ENCODE measurements around the gene EFCAB8.

The EFCAB8 gene

DNA sequence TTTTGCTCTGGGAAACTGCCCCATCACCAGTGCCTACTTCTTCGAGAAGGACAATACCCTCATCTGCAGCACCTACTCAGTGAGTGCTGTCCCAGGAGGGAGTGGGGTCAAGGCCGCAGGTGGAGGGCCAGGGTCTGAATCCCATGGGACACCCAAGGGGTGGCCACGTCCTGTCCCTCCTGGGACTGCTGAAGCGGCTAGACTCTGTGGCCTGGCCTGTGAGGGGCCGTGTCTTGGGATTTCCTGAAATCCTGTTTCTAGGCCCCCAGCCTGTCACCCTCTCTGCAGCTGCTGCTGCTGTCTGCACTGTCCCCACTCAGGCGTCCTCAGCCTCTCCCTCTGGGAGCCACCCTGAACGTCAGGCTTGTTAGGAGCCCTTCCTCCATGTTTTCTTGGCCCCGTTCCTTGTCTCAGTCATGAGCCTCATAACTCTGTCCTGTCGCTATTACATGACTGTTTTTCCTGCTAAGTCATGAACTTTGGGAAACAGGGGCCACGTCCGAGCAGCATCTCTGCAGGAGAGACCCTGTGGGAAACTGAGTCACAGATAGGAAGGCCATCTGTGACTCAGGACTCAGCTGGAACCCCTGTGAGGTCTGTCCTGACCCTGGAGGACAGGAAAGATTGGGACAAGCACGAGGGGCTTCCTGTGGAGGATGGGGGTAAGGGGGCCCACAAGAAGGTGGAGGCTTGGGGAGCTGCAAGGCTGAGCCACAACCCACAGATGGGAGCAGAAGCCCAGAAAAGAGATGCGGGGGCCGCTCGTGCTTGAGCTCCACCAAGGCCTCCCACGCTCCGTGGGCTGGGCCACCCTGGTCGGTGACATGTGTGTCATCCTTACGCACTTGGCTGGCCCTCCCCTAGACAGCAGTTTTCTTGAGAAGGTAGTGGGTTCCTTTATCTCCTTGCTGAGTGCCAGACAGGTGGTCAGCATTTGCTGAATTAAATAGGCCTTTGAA is 49.9 kb downstream of the EFCAB8 start:
- no peak overlapping the region for H3K4me3 ChIP-seq (ENCODE audit: low read depth, low read length)

DNA sequence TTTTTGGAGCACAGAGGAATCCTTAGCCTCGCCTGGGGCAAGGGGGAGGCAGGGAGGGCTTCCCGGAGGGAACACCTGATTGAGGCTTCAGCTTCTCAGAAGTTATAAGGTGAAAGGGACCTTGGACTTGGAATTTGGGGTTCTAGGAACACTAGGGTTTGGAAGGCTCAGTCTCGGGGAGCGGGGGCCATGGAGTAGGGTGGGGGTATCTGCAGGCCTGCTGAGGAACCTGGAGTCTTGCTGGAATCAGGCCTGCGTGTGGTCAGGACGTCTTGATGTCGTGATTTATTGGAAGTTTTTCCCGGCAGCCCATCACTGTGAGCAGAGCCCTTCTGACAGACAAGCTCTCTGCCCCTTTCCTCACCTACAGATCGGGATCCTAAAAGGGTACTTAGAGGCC is 50.7 kb downstream of the EFCAB8 start:
- H3K4me3 ChIP-seq (ENCODE audit: low read depth, low read length): no peak overlapping the region

DNA sequence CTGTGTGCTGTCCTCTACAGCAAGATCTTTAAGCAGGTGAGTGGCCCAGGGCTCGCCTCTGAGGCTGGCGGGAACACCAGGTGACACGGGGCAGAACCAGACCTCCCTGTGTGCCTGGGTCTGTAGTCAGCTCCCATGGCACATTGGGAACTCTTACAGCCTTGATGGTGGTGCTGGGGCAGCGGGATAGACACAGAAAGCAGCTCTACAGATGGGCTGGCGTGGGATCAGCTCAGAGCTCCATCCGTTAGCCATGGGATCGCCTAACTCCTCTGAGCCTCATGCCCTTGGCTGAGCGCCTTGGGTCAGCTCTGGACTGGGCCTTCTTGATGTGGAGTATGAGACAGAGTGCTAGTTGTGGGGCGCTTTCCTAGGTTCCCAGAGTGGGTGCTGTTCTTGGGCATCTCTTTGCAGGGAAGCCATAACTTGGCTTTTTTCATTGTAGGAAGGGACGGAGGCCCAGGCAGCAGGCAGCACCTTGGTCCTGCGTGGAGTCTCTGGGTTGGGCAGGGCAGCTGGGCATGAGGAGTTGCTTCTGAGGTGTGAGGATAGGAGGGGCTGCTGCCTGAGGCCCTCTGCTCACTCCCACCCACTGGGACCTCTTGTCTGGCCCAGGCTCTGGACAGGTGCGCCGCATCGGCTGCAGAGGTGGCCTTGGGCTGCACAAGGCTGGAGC is 51.3 kb downstream of the EFCAB8 start:
- no peak overlapping the region for H3K4me3 ChIP-seq (ENCODE audit: low read depth, low read length)

DNA sequence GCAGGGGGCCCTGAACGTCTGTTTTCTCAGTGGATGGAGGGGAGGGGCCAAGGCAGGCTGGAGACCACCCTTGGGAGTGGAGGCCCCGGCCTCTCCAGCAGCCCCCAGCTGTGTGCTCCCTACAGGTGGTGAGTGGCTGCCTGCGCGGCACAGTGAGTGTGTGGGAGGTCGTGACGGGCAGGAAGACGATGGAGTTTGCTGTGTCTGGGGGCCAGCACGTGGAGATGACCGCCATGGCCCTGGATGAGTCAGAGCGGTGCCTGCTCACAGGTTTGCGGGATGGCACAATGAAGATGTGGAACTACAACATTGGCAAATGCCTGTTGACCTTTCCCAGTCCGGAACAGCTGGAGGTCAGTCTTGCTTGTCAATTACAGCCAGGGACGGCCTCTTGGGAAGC is 52.6 kb downstream of the EFCAB8 start:
- no peak overlapping the region for H3K4me3 ChIP-seq (ENCODE audit: low read depth, low read length)

DNA sequence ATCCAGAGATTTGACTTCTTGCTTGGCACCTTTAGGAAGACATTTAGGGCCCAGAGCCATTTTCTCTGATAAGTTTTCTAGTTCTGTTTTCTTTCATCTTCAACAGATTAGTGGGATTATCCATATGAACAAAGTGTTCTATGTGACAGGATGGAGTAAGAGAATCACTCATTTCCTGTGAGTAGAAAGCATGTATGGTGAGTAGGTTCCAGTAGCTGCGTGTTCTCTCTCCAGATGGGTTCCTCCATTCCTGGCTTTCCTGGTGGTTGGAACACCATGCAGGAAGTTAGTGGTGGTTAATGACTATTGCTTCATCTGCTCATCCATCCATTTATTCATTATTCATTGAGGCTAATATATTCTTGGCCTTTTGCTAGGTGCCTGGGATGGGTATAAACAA is 54.0 kb downstream of the EFCAB8 start:
- no peak overlapping the region for H3K4me3 ChIP-seq (ENCODE audit: low read depth, low read length)

DNA sequence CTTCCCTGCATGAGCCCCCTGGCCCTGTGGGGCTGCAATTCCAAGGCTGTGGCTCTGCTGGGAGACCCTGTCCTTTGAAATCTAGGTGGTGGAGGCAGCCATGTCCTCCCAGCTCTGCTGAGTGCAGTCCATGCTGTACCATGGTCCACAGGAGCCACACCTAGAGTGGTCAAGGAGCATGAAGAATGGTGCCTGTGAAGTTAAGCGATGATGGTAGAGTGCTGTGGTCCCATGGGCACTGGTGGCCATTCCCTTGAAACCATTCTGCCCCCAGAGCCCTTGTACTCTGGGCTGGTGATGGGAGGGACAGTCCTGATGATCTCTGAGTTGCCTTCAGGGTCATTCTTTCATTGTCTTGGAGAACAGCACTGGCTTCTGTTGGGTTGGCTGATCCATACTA is 55.3 kb downstream of the EFCAB8 start:
- H3K4me3 ChIP-seq (ENCODE audit: low read depth, low read length): no peak overlapping the region

DNA sequence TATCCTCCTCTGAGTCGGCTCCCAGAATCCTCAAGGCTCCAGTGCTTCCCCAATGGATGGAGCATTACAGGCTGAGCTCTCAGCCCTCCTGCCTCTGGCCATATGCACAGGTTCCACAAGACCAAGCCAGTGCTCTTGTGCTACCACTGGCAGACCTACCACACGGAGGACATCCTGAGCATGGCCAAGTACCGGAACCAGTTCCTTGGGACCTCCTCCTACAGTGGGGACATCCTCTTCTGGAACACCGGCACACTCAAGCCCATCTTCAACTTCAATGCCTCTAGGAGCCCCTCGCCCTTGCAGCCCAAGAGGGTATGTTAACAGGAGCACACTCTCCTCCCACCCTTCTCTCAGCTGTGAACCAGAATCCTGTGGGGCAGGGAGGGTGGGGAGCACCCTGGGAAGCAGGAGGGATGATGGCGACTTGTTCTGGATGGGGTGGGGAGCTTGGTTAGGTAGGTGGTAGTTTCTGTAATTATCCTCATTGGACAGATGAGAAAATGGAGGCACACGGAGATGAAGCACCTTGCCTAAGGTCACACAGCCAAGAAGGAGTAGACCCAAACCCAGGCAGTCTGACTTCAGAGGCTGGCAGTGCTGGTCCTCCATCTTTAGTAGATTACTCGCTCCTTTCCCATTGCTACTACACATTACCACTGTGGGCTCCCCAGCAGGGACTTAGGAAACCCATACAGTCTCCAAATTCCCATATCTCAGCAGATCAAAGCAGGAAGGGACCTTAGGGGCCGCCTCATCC is 58.6 kb downstream of the EFCAB8 start:
- H3K4me3 ChIP-seq (ENCODE audit: low read depth, low read length): no peak overlapping the region

DNA sequence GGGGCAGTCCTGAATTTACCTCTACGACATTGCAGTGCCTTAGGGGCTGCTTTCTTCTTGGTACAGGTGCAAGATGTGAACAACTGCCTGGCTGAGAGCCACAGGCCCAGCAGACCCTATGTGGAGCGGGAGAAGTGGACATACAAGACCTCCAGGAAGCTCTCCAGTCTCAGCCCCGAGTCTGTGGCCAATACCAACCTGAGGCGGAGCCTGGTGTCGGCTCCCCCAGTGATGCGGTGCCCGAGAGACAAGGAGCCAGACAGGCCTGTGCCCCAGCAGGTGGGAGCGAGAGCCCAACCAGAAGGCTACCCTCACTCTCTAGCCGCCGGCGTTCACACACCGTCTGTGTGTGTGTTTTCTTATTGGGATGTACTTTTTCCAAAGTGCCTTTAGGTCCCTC is 59.6 kb downstream of the EFCAB8 start:
- no peak overlapping the region for H3K4me3 ChIP-seq (ENCODE audit: low read depth, low read length)

DNA sequence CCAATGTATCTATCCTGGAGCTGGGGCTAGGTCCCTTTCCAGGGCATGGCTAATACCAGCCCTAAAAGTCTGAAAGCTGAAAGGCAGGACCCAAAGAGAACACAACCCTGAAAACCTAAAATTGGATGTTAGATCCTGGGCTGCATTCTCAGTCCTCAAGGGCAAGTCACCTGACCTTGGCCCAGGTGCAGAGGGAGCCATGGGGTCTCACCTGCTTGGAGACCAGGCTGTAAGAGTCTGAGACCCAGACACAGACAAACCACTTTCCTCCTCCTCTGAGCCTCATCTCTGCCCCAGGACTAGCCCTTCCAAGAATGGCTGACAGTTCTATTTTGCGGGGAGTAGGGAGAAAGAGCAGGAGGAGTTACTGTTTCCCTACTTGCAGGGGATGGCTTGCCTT is 60.0 kb downstream of the EFCAB8 start:
- no peak overlapping the region for H3K4me3 ChIP-seq (ENCODE audit: low read depth, low read length)

DNA sequence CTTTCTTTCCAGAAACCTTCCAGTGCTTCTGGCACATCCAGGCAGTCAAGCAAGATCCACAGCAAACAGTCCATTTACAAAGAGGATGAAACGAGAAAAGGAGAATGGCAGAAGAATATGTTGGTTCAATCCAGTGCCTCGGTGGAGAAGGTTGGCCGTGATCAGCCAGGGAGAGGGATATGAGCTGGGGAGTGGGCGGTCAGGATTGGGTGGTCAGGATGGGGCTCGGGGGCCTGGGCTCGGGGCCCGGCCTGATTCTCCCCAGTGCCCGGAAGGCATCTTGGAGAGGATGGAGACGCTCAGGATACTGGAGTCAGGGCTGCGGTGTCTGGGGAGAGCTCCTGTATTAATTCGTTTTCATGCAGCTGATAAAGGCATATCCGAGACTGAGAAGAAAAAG is 61.3 kb downstream of the EFCAB8 start:
- no peak overlapping the region for H3K4me3 ChIP-seq (ENCODE audit: low read depth, low read length)

DNA sequence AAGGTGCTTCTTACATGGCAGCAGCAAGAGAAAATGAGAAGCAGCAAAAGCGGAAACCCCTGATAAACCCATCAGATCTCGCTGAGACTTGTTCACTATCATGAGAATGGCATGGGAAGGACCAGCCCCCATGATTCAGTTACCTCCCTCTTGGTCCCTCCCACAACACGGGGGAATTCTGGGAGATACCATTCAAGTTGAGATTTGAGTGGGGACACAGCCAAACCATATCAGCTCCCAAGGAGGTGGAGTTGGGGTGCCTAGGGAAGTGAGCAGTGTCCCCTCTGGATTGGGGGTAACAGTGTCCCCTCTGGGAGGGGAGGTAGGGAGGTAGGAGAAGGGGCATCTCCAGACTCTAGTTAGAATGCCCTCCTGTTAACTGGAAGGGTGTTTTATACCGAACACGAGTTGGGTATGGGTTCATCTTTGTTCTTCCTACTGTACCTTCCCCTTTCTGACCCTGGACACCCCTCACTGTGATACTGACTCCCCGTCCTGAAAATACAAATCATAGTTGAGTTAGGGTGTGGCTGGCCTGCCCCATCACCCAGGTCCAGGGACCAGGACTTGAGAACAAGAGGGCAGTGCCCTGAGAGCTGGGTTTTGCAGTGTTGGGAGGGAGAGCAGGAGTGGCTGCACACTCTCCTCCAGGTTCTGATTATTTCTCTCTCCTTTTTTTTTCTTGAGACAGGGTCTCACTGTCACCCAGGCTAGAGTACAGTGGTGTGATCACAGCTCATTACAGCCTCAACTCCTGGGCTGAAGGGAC is 62.0 kb downstream of the EFCAB8 start:
- H3K4me3 ChIP-seq (ENCODE audit: low read depth, low read length): no peak overlapping the region

DNA sequence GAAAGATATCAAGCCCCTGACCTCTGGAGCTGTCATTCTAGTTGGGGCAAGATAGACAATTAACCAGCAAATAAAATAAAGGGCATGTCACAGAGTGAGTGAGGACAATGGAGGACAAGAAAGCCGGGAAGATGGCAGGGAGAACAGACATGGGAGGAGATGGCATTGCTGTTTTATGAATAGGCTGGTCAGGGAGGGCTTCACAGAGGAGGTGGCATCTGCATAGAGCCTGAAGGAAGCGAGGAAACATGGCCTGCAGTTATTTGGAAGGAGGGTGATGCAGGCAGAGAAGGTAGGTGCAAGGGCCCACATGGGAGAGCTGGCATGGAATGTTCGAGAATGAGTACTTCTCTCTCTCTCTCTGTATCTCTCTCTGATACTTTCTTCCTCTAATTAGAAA is 63.7 kb downstream of the EFCAB8 start:
- H3K4me3 ChIP-seq (ENCODE audit: low read depth, low read length): no peak overlapping the region

DNA sequence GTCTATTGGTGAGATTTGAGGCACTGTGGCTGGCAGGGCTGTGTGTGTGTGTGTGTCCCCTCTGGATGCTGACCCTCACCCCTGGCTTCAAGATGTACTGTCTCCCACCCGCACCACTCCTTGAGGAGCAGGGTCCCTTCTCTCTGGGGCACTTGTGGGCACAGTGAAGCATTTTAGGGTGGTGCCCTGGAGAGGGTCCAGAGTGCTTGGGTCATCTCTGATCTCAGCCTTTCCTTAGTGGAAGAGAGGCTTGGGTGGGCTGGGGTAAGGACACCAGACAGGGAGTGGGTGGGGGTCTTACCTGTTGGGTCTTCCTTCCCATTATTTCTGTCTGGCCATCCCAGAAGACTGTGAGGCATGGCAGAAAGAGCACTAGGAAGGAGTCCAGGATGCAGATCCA is 66.1 kb downstream of the EFCAB8 start:
- H3K4me3 ChIP-seq (ENCODE audit: low read depth, low read length): no peak overlapping the region

DNA sequence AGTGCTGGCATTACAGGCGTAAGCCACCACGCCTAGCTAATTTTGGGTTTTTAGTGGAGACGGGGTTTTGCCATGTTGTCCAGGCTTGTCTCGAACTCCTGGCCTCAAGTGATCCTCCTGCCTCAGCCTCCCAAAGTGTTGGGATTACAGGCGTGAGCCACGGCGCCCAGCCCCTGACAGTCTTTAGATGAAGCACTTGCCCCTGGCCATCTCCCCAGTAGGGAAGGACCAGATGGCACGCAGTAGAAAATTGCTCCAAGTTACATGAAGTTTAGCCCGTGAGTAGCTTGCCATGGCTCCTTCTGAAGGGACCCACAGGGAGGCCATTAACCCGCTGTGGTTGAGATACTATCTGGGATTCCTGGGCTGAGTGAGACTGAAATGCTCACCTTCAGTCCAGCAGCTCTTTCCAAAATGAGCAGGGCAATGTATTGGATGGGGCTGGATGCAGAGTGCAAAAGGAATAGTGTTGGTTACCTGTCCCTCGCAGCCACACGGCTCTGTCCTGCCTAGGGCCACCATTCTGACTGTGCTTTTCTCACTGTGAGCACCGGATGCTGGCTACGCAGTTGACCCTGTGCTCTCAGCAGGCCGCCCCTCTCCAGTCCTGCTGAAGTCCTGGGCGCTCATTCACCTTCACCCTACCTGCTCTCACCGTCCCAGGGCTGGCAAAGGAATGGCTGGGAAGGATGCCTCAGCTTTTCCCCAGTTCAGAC is 66.9 kb downstream of the EFCAB8 start:
- H3K4me3 ChIP-seq (ENCODE audit: low read depth, low read length): no peak overlapping the region

DNA sequence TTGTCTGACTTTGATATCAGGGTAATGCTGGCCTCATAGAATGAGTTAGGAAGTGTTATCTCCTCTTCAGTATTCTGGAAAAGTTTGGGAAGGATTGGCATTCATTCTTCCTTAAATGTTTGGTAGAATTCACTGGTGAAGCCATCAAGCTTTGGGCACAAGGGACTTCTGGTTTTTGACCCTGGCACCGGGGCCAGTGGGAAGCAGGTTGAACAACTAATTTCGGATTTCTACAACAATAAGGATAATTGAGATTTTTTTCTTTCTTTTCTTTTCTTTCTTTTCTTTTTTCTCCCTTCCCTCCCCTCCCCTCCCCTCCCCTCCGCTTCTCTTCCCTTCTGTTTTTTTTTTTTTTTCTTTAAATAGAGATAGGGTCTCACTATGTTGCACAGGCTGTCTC is 70.4 kb downstream of the EFCAB8 start:
- no peak overlapping the region for H3K4me3 ChIP-seq (ENCODE audit: low read depth, low read length)

DNA sequence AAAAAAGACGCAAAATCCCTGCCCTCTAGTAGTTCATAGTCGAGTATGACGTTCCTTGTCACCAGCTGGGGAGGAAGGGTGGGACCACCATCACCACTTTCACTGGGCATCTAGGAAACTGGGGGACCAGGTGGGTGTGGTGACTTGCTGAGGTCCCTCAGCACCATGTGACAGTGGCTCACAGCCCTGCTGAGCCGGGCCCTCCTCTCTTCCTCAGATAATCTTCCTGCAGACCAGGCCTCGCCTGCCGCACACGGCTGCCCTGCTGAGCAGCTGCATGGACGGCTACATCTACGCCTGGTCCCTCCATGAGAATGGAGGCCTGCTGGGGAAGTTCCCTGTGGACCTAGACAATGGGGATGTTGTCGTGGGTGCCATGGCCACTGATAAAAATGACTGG is 71.5 kb downstream of the EFCAB8 start:
- H3K4me3 ChIP-seq (ENCODE audit: low read depth, low read length): no peak overlapping the region

DNA sequence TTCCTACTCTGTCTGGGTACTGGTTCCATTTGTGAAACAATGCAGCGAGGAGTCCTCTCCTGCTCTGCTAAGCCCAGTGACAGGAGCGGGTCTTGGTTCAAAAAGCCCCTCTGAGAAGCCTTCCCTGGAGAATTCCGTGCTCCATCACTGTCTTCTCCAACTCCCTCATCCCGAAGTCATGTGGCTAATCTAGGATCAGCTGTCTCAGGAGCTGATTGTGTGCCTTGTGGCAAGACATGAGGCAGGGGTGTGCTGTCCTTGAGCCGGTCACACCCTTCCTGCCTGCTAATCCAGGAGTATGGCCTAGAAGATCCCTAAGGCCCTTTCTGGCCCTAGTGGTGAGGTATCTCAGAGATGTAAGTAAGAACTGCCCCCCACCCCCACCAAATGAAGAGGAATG is 72.0 kb downstream of the EFCAB8 start:
- no peak overlapping the region for H3K4me3 ChIP-seq (ENCODE audit: low read depth, low read length)

DNA sequence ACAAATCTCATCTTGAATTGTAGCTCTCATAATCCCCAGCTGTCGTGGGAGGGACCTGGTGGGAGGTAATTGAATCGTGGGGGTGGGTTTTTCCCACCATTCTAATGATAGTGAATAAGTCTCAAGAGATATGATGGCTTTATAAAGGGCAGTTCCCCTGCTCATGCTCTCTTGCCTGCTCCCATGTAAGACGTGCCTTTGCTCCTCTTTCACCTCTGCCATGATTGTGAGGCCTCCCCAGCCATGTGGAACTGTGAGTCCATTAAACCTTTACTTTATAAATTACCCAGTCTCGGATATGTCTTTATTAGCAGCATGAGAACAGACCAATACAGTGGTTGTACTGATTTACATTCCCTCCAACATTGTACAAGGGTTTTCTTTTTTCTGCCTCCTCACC is 75.9 kb downstream of the EFCAB8 start:
- no peak overlapping the region for H3K4me3 ChIP-seq (ENCODE audit: low read depth, low read length)

DNA sequence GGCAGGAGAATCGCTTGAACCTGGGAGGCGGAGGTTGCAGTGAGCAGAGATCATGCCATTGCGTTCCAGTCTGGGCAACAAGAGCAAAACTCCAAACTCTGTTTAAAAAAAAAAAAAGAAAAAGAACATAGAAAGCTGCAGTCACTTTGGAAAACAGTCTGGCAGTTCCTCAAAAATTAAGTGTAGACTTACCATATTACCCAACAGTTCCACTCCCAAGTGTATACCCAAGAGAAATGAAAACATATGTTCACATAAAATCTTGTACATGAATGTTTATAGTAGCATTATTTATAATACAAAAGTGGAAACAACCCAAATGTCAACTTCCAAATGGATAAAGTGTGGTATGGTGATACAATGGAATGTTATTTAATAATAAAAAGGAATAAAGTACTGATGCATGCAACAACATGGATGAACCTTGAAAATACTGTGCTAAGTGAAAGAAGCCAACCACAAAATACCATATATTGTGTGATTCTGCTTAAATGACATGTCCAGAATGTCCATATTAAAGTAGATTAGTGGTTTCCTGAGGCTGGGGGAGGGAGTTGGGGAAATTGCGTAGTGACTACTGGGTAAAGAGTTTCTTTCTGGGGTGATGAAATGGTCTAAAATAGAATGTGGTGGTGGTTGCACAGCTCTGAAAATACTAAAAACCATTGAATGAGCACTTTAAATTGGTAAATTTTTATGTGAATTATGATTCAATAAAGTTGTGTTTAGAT is 82.6 kb downstream of the EFCAB8 start:
- no peak overlapping the region for H3K4me3 ChIP-seq (ENCODE audit: low read depth, low read length)

All from iPS-11a (cell line).